MCF 10A (cell line): ENCODE measurements around the gene IFITM2. TPM values are rescaled to one million over a fixed set of nuclear protein-coding genes. Genes with fewer than 3 reads are reported as not detected.
A peak's percentile ranks its signal among the peaks of the same experiment; 100 is the strongest.

Experiments used
- BruUV-seq: library from RNA; stranded (reverse); fragments of 400-500 nt; replicated peaks from 2 replicates; lab custom pipeline; 2021; lab: Mats Ljungman, UMichigan
- CTCF ChIA-PET: fragments of 300-600 bp; sonication (Branson Sonifier 250); formaldehyde crosslinking; extraction: SDS; loops from one replicate; lab custom pipeline; 2021; ENCODE audit warnings: antibody characterized with exemption, inconsistent platforms; lab: Yijun Ruan, JAX
- POLR2A ChIA-PET: fragments of 300-600, 350-650 bp; sonication (Branson Sonifier 250); formaldehyde crosslinking; extraction: SDS; loops from one replicate; lab custom pipeline; 2020; ENCODE audit warnings: antibody characterized with exemption, inconsistent platforms; lab: Yijun Ruan, JAX
- DNase-seq: peaks from one replicate; pipeline ENCODE4 v3.0.0-alpha.2; 2018; ENCODE audit not compliant: unreplicated experiment
- H3K27ac Mint-ChIP-seq: one replicate; pipeline ENCODE4 v1.8.0; 2022; ENCODE audit warnings: mild to moderate bottlenecking, low read depth, mixed read lengths; ENCODE audit not compliant: unreplicated experiment
- H3K27me3 Mint-ChIP-seq: one replicate; pipeline ENCODE4 v1.8.0; 2022; ENCODE audit warnings: mixed read lengths; ENCODE audit not compliant: insufficient read depth, unreplicated experiment
- H3K36me3 Mint-ChIP-seq: one replicate; pipeline ENCODE4 v1.8.0; 2022; ENCODE audit warnings: mild to moderate bottlenecking, moderate library complexity, mixed read lengths; ENCODE audit not compliant: insufficient read depth, unreplicated experiment
- H3K4me1 Mint-ChIP-seq: one replicate; pipeline ENCODE4 v1.8.0; 2022; ENCODE audit warnings: mixed read lengths; ENCODE audit not compliant: insufficient read depth, unreplicated experiment
- H3K4me3 Mint-ChIP-seq: one replicate; pipeline ENCODE4 v1.8.0; 2022; ENCODE audit warnings: mild to moderate bottlenecking, moderate library complexity, mixed read lengths; ENCODE audit not compliant: unreplicated experiment
- H3K9me3 Mint-ChIP-seq: one replicate; pipeline ENCODE4 v1.8.0; 2022; ENCODE audit warnings: mixed read lengths; ENCODE audit not compliant: unreplicated experiment
- intact Hi-C: fragments of 100-400 bp; cut with micrococcal nuclease; formaldehyde crosslinking; loops from 2 replicates; pipeline ENCODE4 v1.14.1; 2022
- total RNA-seq: library from RNA; stranded (reverse); gene quantifications from 2 replicates; pipeline ENCODE4 v1.2.3, GENCODE V29; 2022
- TF ChIP-seq, protein P1 (sequence below): fragments of 200-600 bp; IDR thresholded peaks from one replicate; pipeline ENCODE4 v1.8.0; 2022; ENCODE audit warnings: antibody characterized with exemption, mild to moderate bottlenecking; ENCODE audit not compliant: unreplicated experiment

IFITM2 gene
- total RNA-seq, 1 experiment from 2014 or later: 314 TPM

DNA sequence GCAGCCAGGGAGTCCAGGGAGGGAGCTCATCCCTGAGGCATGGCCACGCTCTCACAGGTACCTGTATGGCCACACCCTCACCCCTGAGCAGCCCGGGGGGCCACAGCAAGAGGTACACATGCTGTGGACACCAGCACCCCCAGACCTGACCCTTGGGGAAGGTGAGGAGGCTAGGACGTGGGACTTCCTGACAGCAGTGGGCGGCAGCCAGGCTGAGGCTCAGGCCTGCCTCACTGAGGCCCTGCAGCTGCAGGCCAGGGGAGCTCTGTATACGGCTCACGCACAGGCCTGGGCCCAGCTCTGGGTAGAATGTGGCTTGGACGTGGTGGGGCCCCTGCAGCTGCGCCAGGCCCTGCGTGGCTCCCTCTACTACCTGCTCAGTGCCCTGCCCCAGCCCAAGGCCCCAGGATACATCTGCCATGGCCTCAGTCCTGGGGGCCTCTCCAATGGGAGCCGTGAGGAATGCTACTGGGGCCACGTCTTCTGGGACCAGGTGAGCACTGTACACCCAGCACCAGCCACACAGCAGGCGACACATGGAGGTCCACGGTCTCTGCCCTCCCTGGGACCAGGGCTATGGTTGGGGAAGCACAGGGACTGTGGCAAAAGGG lies 16.9 kb upstream of the IFITM2 start:
- intact Hi-C loops: no loop called here
- ChIA-PET CTCF (interaction anchor here (0.9 kb wide), 1 partner anchor 40 kb away, joined by 3 read pairs; no protein-coding TSS in a partner anchor), POLR2A (interaction anchor here (1.1 kb wide), 1 partner anchor 10 kb away, joined by 3 read pairs; no protein-coding TSS in a partner anchor)
- Mint-ChIP-seq H3K4me3 (peak overlapping the region; percentile 39), H3K4me1 (no peaks in the 10 kb centered on the region), H3K27me3 (peaks cover 15% of the 10 kb centered on the region), H3K27ac (no peak overlapping the region), H3K9me3 (no peaks in the 10 kb centered on the region), H3K36me3 (no peaks in the 10 kb centered on the region)
- DNase-seq: no peak
- no TSS peak for BruUV-seq
- TF ChIP-seq, protein P1, sequence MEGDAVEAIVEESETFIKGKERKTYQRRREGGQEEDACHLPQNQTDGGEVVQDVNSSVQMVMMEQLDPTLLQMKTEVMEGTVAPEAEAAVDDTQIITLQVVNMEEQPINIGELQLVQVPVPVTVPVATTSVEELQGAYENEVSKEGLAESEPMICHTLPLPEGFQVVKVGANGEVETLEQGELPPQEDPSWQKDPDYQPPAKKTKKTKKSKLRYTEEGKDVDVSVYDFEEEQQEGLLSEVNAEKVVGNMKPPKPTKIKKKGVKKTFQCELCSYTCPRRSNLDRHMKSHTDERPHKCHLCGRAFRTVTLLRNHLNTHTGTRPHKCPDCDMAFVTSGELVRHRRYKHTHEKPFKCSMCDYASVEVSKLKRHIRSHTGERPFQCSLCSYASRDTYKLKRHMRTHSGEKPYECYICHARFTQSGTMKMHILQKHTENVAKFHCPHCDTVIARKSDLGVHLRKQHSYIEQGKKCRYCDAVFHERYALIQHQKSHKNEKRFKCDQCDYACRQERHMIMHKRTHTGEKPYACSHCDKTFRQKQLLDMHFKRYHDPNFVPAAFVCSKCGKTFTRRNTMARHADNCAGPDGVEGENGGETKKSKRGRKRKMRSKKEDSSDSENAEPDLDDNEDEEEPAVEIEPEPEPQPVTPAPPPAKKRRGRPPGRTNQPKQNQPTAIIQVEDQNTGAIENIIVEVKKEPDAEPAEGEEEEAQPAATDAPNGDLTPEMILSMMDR: no peak

DNA sequence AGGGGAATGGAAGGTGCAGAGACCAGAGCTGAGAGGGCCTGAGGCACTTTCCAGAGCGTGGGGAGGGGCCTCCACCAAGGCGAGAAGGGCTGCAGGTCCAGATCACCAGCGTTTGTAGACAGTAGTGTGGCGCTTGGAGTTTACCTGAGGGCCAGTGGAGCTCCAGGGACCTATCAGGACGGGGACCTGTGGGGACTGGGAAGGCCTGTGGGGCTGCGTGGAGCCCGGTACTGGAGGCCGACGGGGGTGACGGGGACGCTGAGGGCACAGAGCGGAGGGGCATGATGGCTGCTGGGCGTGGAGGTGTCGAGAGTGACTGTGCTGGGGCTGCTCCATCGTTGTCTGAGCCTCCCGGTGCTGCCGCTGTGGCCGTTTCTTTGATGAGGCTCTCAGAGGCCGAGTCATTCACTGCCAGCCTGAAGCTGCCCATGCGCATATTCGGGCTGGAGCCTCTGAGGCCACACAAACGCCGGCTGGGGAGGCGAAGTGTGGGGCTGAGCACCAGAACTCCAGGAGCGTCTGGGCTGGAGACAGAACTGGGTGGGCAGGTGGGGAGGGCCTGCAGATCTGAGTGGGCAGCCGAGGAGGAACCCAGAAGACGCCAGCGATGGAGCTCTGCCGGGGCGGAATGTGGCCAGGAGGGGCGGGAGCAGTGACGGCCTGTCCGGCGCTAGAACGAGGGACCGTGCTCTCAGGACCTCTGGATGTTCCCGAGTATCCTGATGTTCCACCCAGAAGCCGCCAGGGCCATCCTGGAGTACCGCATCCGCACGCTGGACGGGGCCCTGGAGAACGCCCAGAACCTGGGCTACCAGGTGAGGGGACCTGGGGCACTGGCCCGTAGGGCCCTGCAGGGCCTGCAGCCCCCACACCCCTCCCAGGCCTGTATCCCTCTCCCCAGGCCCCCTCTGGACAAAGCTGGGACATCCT lies 16.1 kb upstream of the IFITM2 start:
- ChIA-PET CTCF (interaction anchor here (0.9 kb wide), 1 partner anchor 40 kb away, joined by 3 read pairs; no protein-coding TSS in a partner anchor), POLR2A (interaction anchor here (0.5 to 1.1 kb wide), 2 partner anchors 9 to 29 kb away, joined by 3 to 4 read pairs; no protein-coding TSS in a partner anchor)
- Mint-ChIP-seq H3K27ac (no peak overlapping the region), H3K9me3 (no peaks in the 10 kb centered on the region), H3K4me3 (no peak overlapping the region), H3K4me1 (no peaks in the 10 kb centered on the region), H3K27me3 (peaks cover 15% of the 10 kb centered on the region), H3K36me3 (no peaks in the 10 kb centered on the region)
- no peak for DNase-seq
- no TSS peak for BruUV-seq
- TF ChIP-seq, protein P1: no peak
- intact Hi-C loops: no loop called here

GRCh38 chr11:292211-293121 lies 15.2 kb upstream of the IFITM2 start:
- ChIA-PET CTCF (no interaction called here), POLR2A (interaction anchor here (0.6 kb wide), 1 partner anchor 8 kb away, joined by 3 read pairs; no protein-coding TSS in a partner anchor)
- no peak overlapping the region for H3K4me3 Mint-ChIP-seq
- BruUV-seq: no TSS peak
- no peaks in the 10 kb centered on the region for H3K36me3 Mint-ChIP-seq
- peaks cover 6% of the 10 kb centered on the region for H3K27me3 Mint-ChIP-seq
- DNase-seq: no peak
- peaks cover 4% of the 10 kb centered on the region for H3K4me1 Mint-ChIP-seq
- intact Hi-C loops: no loop called here
- H3K27ac Mint-ChIP-seq: no peak overlapping the region
- TF ChIP-seq, protein P1: no peak
- H3K9me3 Mint-ChIP-seq: no peaks in the 10 kb centered on the region
